Gastroesophageal sphincter (tissue), 3 donors: ENCODE results near the gene KIR2DL3.

Source experiments
- EP300 ChIP-seq: sonication (generic); formaldehyde crosslinking; IDR thresholded peaks from one replicate; pipeline ENCODE4 v1.6.1; 2017; ENCODE audit warnings: antibody characterized with exemption, mild to moderate bottlenecking
- POLR2A ChIP-seq, 2 donors: fragments of 450-650 bp; IDR thresholded peaks; one replicate each; pipeline ENCODE4 v1.6.1; 2017; ENCODE audit warnings: antibody characterized with exemption in 2 of 2, mild to moderate bottlenecking in 2 of 2, moderate library complexity in 1 of 2
- POLR2AphosphoS5 ChIP-seq: sonication (generic); formaldehyde crosslinking; IDR thresholded peaks from one replicate; pipeline ENCODE4 v1.6.1; 2017; ENCODE audit warnings: antibody characterized with exemption
- TF ChIP-seq, protein P1 (sequence below), 4 experiments: fragments of 200-600 bp in 2 of 4; fragments of 450-650 bp in 2 of 4; sonication (generic) in 1 of 4; IDR thresholded peaks; one replicate each; pipeline ENCODE4 v1.5.1; 2017 to 2019; ENCODE audit warnings: antibody characterized with exemption in 4 of 4, mild to moderate bottlenecking in 2 of 4, moderate library complexity in 2 of 4

DNA sequence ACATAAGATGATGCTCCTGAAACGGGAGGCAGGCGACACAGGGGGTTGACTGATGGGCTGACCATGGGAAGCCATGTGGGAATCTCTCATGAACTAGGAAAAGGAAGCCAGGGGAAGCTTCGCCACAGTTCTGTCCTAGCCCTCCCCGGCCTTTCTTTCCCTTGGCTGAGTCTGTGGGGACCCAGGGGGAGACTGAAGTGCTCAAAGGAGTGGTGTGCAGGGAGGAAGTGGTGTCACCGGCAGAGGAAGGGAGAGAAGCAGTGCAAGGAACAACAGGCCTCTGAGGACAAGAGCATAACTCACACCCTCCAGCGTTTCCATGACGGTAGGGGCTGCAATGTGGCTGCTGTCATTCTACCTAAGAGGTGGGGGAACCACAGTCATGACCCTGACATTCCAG lies 13.0 kb upstream of the KIR2DL3 start:
- TF ChIP-seq, protein P1, sequence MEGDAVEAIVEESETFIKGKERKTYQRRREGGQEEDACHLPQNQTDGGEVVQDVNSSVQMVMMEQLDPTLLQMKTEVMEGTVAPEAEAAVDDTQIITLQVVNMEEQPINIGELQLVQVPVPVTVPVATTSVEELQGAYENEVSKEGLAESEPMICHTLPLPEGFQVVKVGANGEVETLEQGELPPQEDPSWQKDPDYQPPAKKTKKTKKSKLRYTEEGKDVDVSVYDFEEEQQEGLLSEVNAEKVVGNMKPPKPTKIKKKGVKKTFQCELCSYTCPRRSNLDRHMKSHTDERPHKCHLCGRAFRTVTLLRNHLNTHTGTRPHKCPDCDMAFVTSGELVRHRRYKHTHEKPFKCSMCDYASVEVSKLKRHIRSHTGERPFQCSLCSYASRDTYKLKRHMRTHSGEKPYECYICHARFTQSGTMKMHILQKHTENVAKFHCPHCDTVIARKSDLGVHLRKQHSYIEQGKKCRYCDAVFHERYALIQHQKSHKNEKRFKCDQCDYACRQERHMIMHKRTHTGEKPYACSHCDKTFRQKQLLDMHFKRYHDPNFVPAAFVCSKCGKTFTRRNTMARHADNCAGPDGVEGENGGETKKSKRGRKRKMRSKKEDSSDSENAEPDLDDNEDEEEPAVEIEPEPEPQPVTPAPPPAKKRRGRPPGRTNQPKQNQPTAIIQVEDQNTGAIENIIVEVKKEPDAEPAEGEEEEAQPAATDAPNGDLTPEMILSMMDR (IDR thresholded peaks at IDR 0.05), result no peak
- TF ChIP-seq EP300 (no peak), POLR2A (IDR thresholded peaks at IDR 0.05) (no peak), POLR2AphosphoS5 (no peak)
